Caco-2 (cell line): ENCODE data around the gene SNX30. TPM values are rescaled to one million over a fixed set of nuclear protein-coding genes. Genes with fewer than 3 reads are reported as not detected.

Source experiments
- BruUV-seq: library from RNA; stranded (reverse); fragments of 400-500 nt; replicated peaks from 2 replicates; lab custom pipeline; 2021; lab: Mats Ljungman, UMichigan
- CTCF ChIA-PET: fragments of 300-600 bp; sonication (Branson Sonifier 250); formaldehyde crosslinking; loops from one replicate; lab custom pipeline; 2022; ENCODE audit warnings: antibody characterized with exemption; lab: Charles Lee
- POLR2A ChIA-PET: fragments of 300-600 bp; sonication (Branson Sonifier 250); formaldehyde crosslinking; loops from one replicate; lab custom pipeline; 2022; ENCODE audit warnings: antibody characterized with exemption; lab: Charles Lee
- DNase-seq, 2 experiments: peaks; one replicate each; pipeline versions ENCODE4 v3.0.0 to v3.0.0-alpha.2; 2020 to 2022
- H3K27me3 ChIP-seq: replicated peaks from 2 replicates; pipeline ENCODE4 v1.6.0; 2011; ENCODE audit warnings: low read length; ENCODE audit not compliant: control insufficient read depth, insufficient read depth
- H3K36me3 ChIP-seq: 2 replicates; pipeline ENCODE4 v1.5.1; 2011; ENCODE audit warnings: low read length; ENCODE audit not compliant: control insufficient read depth, insufficient read depth
- H3K4me1 ChIP-seq: fragments of 250-450 bp; sonication (Bioruptor Pico); 2 replicates; pipeline ENCODE4 v1.5.1; 2020; ENCODE audit warnings: mild to moderate bottlenecking
- H3K4me3 ChIP-seq: 2 replicates; pipeline ENCODE4 v1.5.1; 2011; ENCODE audit warnings: low read depth, mild to moderate bottlenecking, control low read depth, low read length
- H3K9me3 ChIP-seq: fragments of 250-450 bp; sonication (Bioruptor Pico); 2 replicates; pipeline ENCODE4 v1.5.1; 2020; ENCODE audit warnings: mild to moderate bottlenecking, moderate library complexity
- H3K27ac Mint-ChIP-seq: one replicate; pipeline ENCODE4 v1.8.0; 2022; ENCODE audit warnings: mixed read lengths; ENCODE audit not compliant: unreplicated experiment
- H3K27me3 Mint-ChIP-seq: one replicate; pipeline ENCODE4 v1.8.0; 2022; ENCODE audit warnings: mixed read lengths; ENCODE audit not compliant: insufficient read depth, unreplicated experiment
- H3K36me3 Mint-ChIP-seq: one replicate; pipeline ENCODE4 v1.8.0; 2022; ENCODE audit warnings: mild to moderate bottlenecking, mixed read lengths; ENCODE audit not compliant: insufficient read depth, unreplicated experiment
- H3K4me1 Mint-ChIP-seq: one replicate; pipeline ENCODE4 v1.8.0; 2022; ENCODE audit warnings: low read depth, mixed read lengths; ENCODE audit not compliant: unreplicated experiment
- H3K4me3 Mint-ChIP-seq: one replicate; pipeline ENCODE4 v1.8.0; 2022; ENCODE audit warnings: mild to moderate bottlenecking, moderate library complexity, mixed read lengths; ENCODE audit not compliant: unreplicated experiment
- H3K9me3 Mint-ChIP-seq: one replicate; pipeline ENCODE4 v1.8.0; 2022; ENCODE audit warnings: mixed read lengths; ENCODE audit not compliant: unreplicated experiment
- CTCF ChIP-seq, 2 experiments: fragments of 200-600 bp in 1 of 2; IDR thresholded peaks; 1 replicate in 1 of 2; 2 replicates in 1 of 2; pipeline versions ENCODE4 v1.5.1 to v1.8.0; 2011 to 2022; ENCODE audit warnings: antibody characterized with exemption in 1 of 2, control low read depth in 1 of 2, inconsistent platforms in 1 of 2, low read depth in 1 of 2, low read length in 1 of 2, mild to moderate bottlenecking in 1 of 2, moderate library complexity in 1 of 2; ENCODE audit not compliant: insufficient read depth in 1 of 2, severe bottlenecking in 1 of 2, unreplicated experiment in 1 of 2
- intact Hi-C: fragments of 100-400 bp; cut with micrococcal nuclease; formaldehyde crosslinking; loops from one replicate; pipeline ENCODE4 v1.10.0; 2022; ENCODE audit not compliant: unreplicated experiment
- total RNA-seq: library from RNA; stranded (reverse); gene quantifications from 2 replicates; pipeline ENCODE4 v1.2.3, GENCODE V29; 2022

Gene SNX30
- total RNA-seq, 1 experiment from 2014 or later: 21.8 TPM

- Histone ChIP-seq H3K27me3 (no peaks in the 10 kb centered on the region), H3K9me3 (no peaks in the 10 kb centered on the region), H3K4me1 (no peaks in the 10 kb centered on the region), H3K36me3 (no peaks in the 10 kb centered on the region; the same call in 1 of the 2 replicates), H3K4me3 (no peak overlapping the region)
- Mint-ChIP-seq H3K4me3 (no peak overlapping the region), H3K27ac (no peak overlapping the region), H3K4me1 (no peaks in the 10 kb centered on the region), H3K36me3 (peaks cover 22% of the 10 kb centered on the region), H3K27me3 (no peaks in the 10 kb centered on the region), H3K9me3 (no peaks in the 10 kb centered on the region)
- BruUV-seq: no TSS peak
- no peak for DNase-seq
- no peak for TF ChIP-seq CTCF (IDR thresholded peaks at IDR 0.05; ENCODE audit: insufficient read depth in 1 of 2, low read depth in 1 of 2, low read length in 1 of 2, severe bottlenecking in 1 of 2, unreplicated experiment in 1 of 2)
- ChIA-PET CTCF (interaction anchor here (0.9 kb wide), 1 partner anchor 71 kb away, joined by 4 read pairs; no protein-coding TSS in a partner anchor), POLR2A (no interaction called here)
- intact Hi-C loops: no loop called here
Observed at GRCh38 chr9:112856200-112856599, 105.6 kb downstream of the SNX30 start.

GRCh38 chr9:112856843-112857242 is 106.3 kb downstream of the SNX30 start:
- H3K4me1 ChIP-seq: no peaks in the 10 kb centered on the region
- H3K27me3 ChIP-seq: no peaks in the 10 kb centered on the region
- Mint-ChIP-seq H3K27me3 (no peaks in the 10 kb centered on the region), H3K9me3 (no peaks in the 10 kb centered on the region), H3K4me1 (no peaks in the 10 kb centered on the region), H3K27ac (no peak overlapping the region), H3K36me3 (peaks cover 16% of the 10 kb centered on the region), H3K4me3 (no peak overlapping the region)
- CTCF ChIA-PET: interaction anchor here (1.0 kb wide), 1 partner anchor 46 kb away, joined by 5 read pairs; no protein-coding TSS in a partner anchor
- H3K4me3 ChIP-seq: no peak overlapping the region
- POLR2A ChIA-PET: no interaction called here
- no peaks in the 10 kb centered on the region; the same call in 1 of the 2 replicates for H3K36me3 ChIP-seq
- TF ChIP-seq CTCF (IDR thresholded peaks at IDR 0.05; ENCODE audit: insufficient read depth in 1 of 2, low read depth in 1 of 2, low read length in 1 of 2, severe bottlenecking in 1 of 2, unreplicated experiment in 1 of 2): no peak
- H3K9me3 ChIP-seq: no peaks in the 10 kb centered on the region
- BruUV-seq: no TSS peak
- intact Hi-C loops: no loop called here
- DNase-seq: no peak

- no peaks in the 10 kb centered on the region; the same call in 1 of the 2 replicates for H3K36me3 ChIP-seq
- no peak for TF ChIP-seq CTCF (IDR thresholded peaks at IDR 0.05; ENCODE audit: insufficient read depth in 1 of 2, low read depth in 1 of 2, low read length in 1 of 2, severe bottlenecking in 1 of 2, unreplicated experiment in 1 of 2)
- Mint-ChIP-seq H3K9me3 (no peaks in the 10 kb centered on the region), H3K4me3 (no peak overlapping the region), H3K27ac (no peak overlapping the region), H3K27me3 (no peaks in the 10 kb centered on the region), H3K4me1 (no peaks in the 10 kb centered on the region), H3K36me3 (peaks cover 12% of the 10 kb centered on the region)
- H3K9me3 ChIP-seq: no peaks in the 10 kb centered on the region
- DNase-seq: no peak
- ChIA-PET CTCF (interaction anchor here (1.0 kb wide), 1 partner anchor 45 kb away, joined by 5 read pairs; no protein-coding TSS in a partner anchor), POLR2A (no interaction called here)
- no peaks in the 10 kb centered on the region for H3K4me1 ChIP-seq
- H3K27me3 ChIP-seq: no peaks in the 10 kb centered on the region
- BruUV-seq: no TSS peak
- intact Hi-C loops: no loop called here
- no peak overlapping the region for H3K4me3 ChIP-seq
Observed at GRCh38 chr9:112858005-112858404, 107.4 kb downstream of the SNX30 start.
